Measurements from ENCODE around the gene SAMD4A. TPM values are rescaled to one million over a fixed set of nuclear protein-coding genes. Genes with fewer than 3 reads are reported as not detected.

Gene SAMD4A
- total RNA-seq, 1 experiment from 2014 or later: 9.6 TPM

GRCh38 chr14:54789166-54789565 lies 222.2 kb downstream of the SAMD4A start:
- Histone ChIP-seq H3T11ph (ENCODE audit: low read length) (no peak overlapping the region), H3K56ac (ENCODE audit: insufficient read length, low read depth, low read length) (no peak overlapping the region), H3K27me3 (ENCODE audit: insufficient read depth, low read length) (no peaks in the 10 kb centered on the region), H3K18ac (ENCODE audit: insufficient read length, low read depth, low read length) (no peak overlapping the region), H3K23me2 (ENCODE audit: insufficient read length, low read depth, low read length, poor library complexity, severe bottlenecking) (no peaks in the 10 kb centered on the region), H4K5ac (ENCODE audit: insufficient read length, low read depth, low read length) (no peak overlapping the region), H4K8ac (replicated peaks; ENCODE audit: insufficient read length, low read depth, low read length) (no peak overlapping the region), H3K27ac (ENCODE audit: insufficient read length, low read depth, low read length) (no peak overlapping the region), H2BK12ac (ENCODE audit: insufficient read length, low read depth, low read length) (no peak overlapping the region), H3K9me3 (ENCODE audit: control insufficient read depth, low read depth, low read length) (no peaks in the 10 kb centered on the region), H3K79me1 (ENCODE audit: insufficient read depth, low read depth, low read length, poor library complexity, severe bottlenecking) (no peaks in the 10 kb centered on the region), H2AFZ (ENCODE audit: low read length) (no peak overlapping the region), H3K4me1 (ENCODE audit: insufficient read depth, low read length) (no peaks in the 10 kb centered on the region), H4K20me1 (ENCODE audit: control insufficient read depth, insufficient read depth, insufficient read length) (no peaks in the 10 kb centered on the region), H3K9ac (ENCODE audit: extremely low read depth, insufficient read length, low read length) (no peak overlapping the region), H2BK20ac (ENCODE audit: low read depth, low read length, poor library complexity, severe bottlenecking) (no peak overlapping the region), H3K4ac (ENCODE audit: low read depth, low read length) (no peak overlapping the region), H3K79me2 (ENCODE audit: insufficient read depth, low read length) (no peaks in the 10 kb centered on the region), H2BK15ac (ENCODE audit: low read depth, low read length) (no peak overlapping the region), H2BK5ac (ENCODE audit: insufficient read length, low read length) (no peak overlapping the region), H4K91ac (ENCODE audit: insufficient read length, low read depth, low read length) (no peak overlapping the region), H3K4me2 (ENCODE audit: insufficient read depth, insufficient read length, low read length) (no peak overlapping the region), H2BK120ac (ENCODE audit: low read depth, low read length, poor library complexity, severe bottlenecking) (no peak overlapping the region), H2AK5ac (ENCODE audit: insufficient read length, low read length) (no peak overlapping the region), H3K23ac (ENCODE audit: insufficient read length, low read depth, low read length) (no peak overlapping the region), H3K14ac (ENCODE audit: insufficient read depth, low read length) (no peak overlapping the region)
- H3K27ac Mint-ChIP-seq: no peak overlapping the region
- H3K27me3 Mint-ChIP-seq (ENCODE audit: low read depth): no peaks in the 10 kb centered on the region
- peaks cover 8 to 13% of the 10 kb centered on the region in 2 experiments for H3K4me1 Mint-ChIP-seq
- H3K36me3 Mint-ChIP-seq (ENCODE audit: insufficient read depth in 1 of 3, low read depth in 3 of 3): no peaks in the 10 kb centered on the region; a peak in 1 of 7 replicates
- H3K9me3 Mint-ChIP-seq: no peaks in the 10 kb centered on the region
- DNase-seq: no peak
- H3K4me3 Mint-ChIP-seq: no peak overlapping the region
- WGBS (ENCODE audit: extremely low coverage, insufficient read length, low lambda C conversion rate): no CpG with 5 or more reads among the region's 5 CpGs
- no peak for TF ChIP-seq CTCF (conservative IDR thresholded peaks at IDR 0.05)
